Muscle layer of duodenum (tissue), 2 donors: ENCODE data around the gene FBLIM1.
A peak's percentile ranks its signal among the peaks of the same experiment; 100 is the strongest.

ENCODE experiments used
- H3K27ac ChIP-seq: one replicate; pipeline ENCODE4 v1.7.0; 2013; ENCODE audit warnings: mild to moderate bottlenecking, low read length
- H3K27me3 ChIP-seq: one replicate; pipeline ENCODE4 v1.7.0; 2013; ENCODE audit warnings: low read depth, mild to moderate bottlenecking, control low read depth, low read length
- H3K36me3 ChIP-seq, 2 donors: one replicate each; pipeline ENCODE4 v1.7.0; 2013; ENCODE audit warnings: low read length in 2 of 2, control low read depth in 1 of 2, mild to moderate bottlenecking in 1 of 2; ENCODE audit not compliant: insufficient read depth in 2 of 2, control insufficient read depth in 1 of 2
- H3K4me1 ChIP-seq, 2 donors: one replicate each; pipeline ENCODE4 v1.7.0; 2013; ENCODE audit warnings: low read length in 2 of 2, mild to moderate bottlenecking in 2 of 2, control low read depth in 1 of 2, moderate library complexity in 1 of 2; ENCODE audit not compliant: insufficient read depth in 2 of 2, control insufficient read depth in 1 of 2
- H3K4me3 ChIP-seq, 2 donors: one replicate each; pipeline ENCODE4 v1.7.0; 2013; ENCODE audit warnings: low read length in 2 of 2, low read depth in 1 of 2, mild to moderate bottlenecking in 1 of 2
- H3K9me3 ChIP-seq, 2 donors: one replicate each; pipeline ENCODE4 v1.7.0; 2013; ENCODE audit warnings: low read length in 2 of 2, control low read depth in 1 of 2, mild to moderate bottlenecking in 1 of 2; ENCODE audit not compliant: control insufficient read depth in 1 of 2
- donor health status: healthy.

FBLIM1 gene, protein sequence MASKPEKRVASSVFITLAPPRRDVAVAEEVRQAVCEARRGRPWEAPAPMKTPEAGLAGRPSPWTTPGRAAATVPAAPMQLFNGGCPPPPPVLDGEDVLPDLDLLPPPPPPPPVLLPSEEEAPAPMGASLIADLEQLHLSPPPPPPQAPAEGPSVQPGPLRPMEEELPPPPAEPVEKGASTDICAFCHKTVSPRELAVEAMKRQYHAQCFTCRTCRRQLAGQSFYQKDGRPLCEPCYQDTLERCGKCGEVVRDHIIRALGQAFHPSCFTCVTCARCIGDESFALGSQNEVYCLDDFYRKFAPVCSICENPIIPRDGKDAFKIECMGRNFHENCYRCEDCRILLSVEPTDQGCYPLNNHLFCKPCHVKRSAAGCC

GRCh38 chr1:15758343-15758931 is at the start of gene FBLIM1:
FBLIM1 (plus strand) TSS chr1:15758795; CDS start chr1:15764984, 6,189 bp downstream.
- Histone ChIP-seq H3K27me3 (peaks cover 5% of the 10 kb centered on the region), H3K4me3 (peak within 1 kb of the TSS; percentile 56 to 71), H3K27ac (peak within 1 kb of the TSS; percentile 78), H3K36me3 (no peaks in the 10 kb centered on the region), H3K4me1 (peaks cover 4 to 30% of the 10 kb centered on the region in 2 donors), H3K9me3 (no peaks in the 10 kb centered on the region)

GRCh38 chr1:15709226-15709625 is 49.4 kb upstream of the FBLIM1 start:
- no peak overlapping the region for H3K27ac ChIP-seq
- no peaks in the 10 kb centered on the region for H3K9me3 ChIP-seq
- no peaks in the 10 kb centered on the region for H3K36me3 ChIP-seq
- H3K4me1 ChIP-seq = peaks cover 5 to 22% of the 10 kb centered on the region in 2 donors
- no peaks in the 10 kb centered on the region for H3K27me3 ChIP-seq
- no peak overlapping the region for H3K4me3 ChIP-seq

GRCh38 chr1:15712168-15712567 is 46.4 kb upstream of the FBLIM1 start:
- H3K27ac ChIP-seq = no peak overlapping the region
- H3K36me3 ChIP-seq = peaks cover 4 to 11% of the 10 kb centered on the region in 2 donors
- H3K4me1 ChIP-seq = peaks cover 5 to 27% of the 10 kb centered on the region in 2 donors
- no peak overlapping the region for H3K4me3 ChIP-seq
- H3K9me3 ChIP-seq = no peaks in the 10 kb centered on the region
- H3K27me3 ChIP-seq = no peaks in the 10 kb centered on the region

GRCh38 chr1:15714406-15715136 is 44.0 kb upstream of the FBLIM1 start:
- peaks cover 12 to 33% of the 10 kb centered on the region in 2 donors for H3K4me1 ChIP-seq
- no peaks in the 10 kb centered on the region for H3K27me3 ChIP-seq
- no peak overlapping the region for H3K4me3 ChIP-seq
- H3K9me3 ChIP-seq = no peaks in the 10 kb centered on the region
- H3K27ac ChIP-seq = peak overlapping the region; percentile 67
- peaks cover 20 to 21% of the 10 kb centered on the region in 2 donors for H3K36me3 ChIP-seq

DNA sequence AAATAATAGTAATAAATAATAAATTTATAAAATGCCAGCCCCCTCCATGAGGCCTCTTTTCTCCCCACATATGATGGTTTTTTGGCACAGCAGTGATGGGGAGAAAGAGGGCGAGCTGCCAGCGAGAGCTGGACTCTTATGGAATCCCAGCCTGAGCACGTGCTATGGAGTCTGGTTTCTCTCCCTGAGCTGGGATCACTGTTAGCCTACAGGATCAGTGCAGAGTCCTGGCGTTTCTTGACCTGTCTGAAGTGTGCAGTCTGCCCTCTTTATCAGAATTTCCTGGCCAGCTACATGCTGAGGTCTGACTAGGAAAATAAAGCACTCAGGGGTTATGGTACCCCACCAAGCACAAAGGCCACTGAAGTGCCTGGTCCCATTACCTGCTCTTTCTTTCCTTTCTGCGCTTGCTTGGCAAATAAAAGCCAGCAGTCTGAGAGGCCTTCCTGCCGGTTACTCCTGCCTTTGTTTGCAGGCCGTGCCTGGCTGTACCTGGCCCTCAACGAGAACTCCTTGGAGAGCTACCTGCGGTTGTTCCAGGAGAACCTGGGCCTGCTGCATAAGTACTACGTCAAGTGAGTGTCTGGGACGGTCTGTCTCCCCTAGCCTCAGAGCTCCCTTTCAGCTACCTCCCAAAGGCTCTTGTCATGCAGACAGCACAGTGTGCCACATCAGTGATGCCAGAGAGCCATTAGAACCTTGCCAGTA is 41.0 kb upstream of the FBLIM1 start:
- Histone ChIP-seq H3K4me3 (no peak overlapping the region), H3K36me3 (peaks cover 30 to 36% of the 10 kb centered on the region in 2 donors), H3K4me1 (peaks cover 12 to 35% of the 10 kb centered on the region in 2 donors), H3K27me3 (no peaks in the 10 kb centered on the region), H3K9me3 (no peaks in the 10 kb centered on the region), H3K27ac (no peak overlapping the region)

DNA sequence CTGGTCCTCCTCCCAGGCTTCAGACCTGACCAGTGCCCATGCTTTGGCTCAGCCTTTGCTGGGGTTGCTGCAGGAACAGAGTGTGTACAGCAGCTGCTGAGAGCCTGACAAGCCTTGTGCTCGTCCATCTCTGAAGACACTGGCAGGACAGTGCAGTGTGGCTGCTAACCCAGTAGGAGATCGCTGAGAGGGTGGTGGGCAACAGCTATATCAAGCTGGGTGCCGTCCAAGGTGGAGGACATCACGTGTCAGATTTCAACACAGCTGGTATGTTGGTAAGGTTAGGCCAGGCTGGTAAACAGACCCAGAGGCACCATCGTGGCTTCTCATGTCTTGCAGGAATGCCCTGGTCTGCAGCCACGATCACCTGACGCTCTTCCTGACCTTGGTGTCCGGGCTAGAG is 40.4 kb upstream of the FBLIM1 start:
- Histone ChIP-seq H3K4me1 (peaks cover 12 to 41% of the 10 kb centered on the region in 2 donors), H3K36me3 (peaks cover 30 to 36% of the 10 kb centered on the region in 2 donors), H3K27me3 (no peaks in the 10 kb centered on the region), H3K9me3 (no peaks in the 10 kb centered on the region), H3K4me3 (no peak overlapping the region), H3K27ac (no peak overlapping the region)

GRCh38 chr1:15719381-15720120 is 39.0 kb upstream of the FBLIM1 start:
- Histone ChIP-seq H3K9me3 (no peaks in the 10 kb centered on the region), H3K36me3 (peaks cover 34 to 36% of the 10 kb centered on the region in 2 donors), H3K4me3 (no peak overlapping the region), H3K27ac (no peak overlapping the region), H3K27me3 (no peaks in the 10 kb centered on the region), H3K4me1 (peaks cover 12 to 34% of the 10 kb centered on the region in 2 donors)

DNA sequence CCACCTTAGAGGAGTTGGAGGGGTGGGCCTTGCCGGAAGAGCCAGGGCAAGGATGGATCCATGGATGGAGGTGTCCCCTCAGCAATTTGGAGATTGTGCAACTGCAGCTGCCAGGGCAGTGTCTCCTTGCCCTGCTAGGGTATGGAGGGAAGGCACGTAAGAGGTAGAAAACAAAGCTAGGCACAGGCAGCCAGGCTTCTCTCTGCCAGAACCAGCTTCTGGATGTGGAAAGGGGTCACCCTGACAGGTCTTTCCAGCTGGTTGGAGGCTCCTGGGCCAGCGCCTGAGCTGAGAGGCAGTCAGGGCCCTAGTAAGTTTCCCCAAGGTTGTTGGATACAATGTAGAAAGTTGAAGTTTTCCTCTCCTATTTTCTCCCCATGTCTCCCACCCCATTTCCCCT is 37.7 kb upstream of the FBLIM1 start:
- peaks cover 42 to 44% of the 10 kb centered on the region in 2 donors for H3K36me3 ChIP-seq
- H3K4me3 ChIP-seq = no peak overlapping the region
- no peaks in the 10 kb centered on the region for H3K9me3 ChIP-seq
- no peak overlapping the region for H3K27ac ChIP-seq
- no peaks in the 10 kb centered on the region for H3K27me3 ChIP-seq
- peaks cover 7 to 27% of the 10 kb centered on the region in 2 donors for H3K4me1 ChIP-seq

DNA sequence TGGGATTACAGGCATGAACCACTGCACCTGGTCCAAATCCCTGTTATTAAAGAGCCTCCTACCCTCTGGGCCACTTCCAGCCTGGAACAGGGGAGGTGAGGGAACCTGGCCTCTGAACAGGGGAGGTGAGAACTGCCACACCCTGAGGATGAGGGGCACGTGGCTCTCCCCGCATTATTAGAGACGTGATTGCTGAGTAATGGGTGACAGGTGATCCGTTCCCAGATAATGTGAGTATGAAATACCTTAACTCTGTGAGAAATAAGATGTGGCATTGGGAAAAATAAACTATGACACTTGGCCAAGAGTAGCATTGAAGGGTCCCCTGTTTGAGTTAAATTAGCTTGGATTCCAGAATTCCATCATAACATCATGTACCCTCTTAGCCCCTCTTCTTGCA is 36.2 kb upstream of the FBLIM1 start:
- Histone ChIP-seq H3K27ac (no peak overlapping the region), H3K4me3 (no peak overlapping the region), H3K36me3 (peaks cover 47 to 50% of the 10 kb centered on the region in 2 donors), H3K9me3 (no peaks in the 10 kb centered on the region), H3K4me1 (peaks cover 7 to 18% of the 10 kb centered on the region in 2 donors), H3K27me3 (no peaks in the 10 kb centered on the region)

GRCh38 chr1:15722836-15723532 is 35.6 kb upstream of the FBLIM1 start:
- Histone ChIP-seq H3K36me3 (peaks cover 47 to 50% of the 10 kb centered on the region in 2 donors), H3K27me3 (no peaks in the 10 kb centered on the region), H3K4me3 (no peak overlapping the region), H3K9me3 (no peaks in the 10 kb centered on the region), H3K27ac (no peak overlapping the region), H3K4me1 (peaks cover 1 to 12% of the 10 kb centered on the region in 2 donors)
